Memory B cell (primary cell): ENCODE results near the gene STK33.

Experiments
- ATAC-seq: fragments of 150-1000 bp; cut with Tn5 transposase; 2 replicates; pipeline ENCODE4 v1.10.0; 2021; ENCODE audit warnings: low read depth, mild to moderate bottlenecking, moderate library complexity
- DNase-seq, 2 donors: peaks; one replicate each; pipeline ENCODE4 v3.0.0; 2022; ENCODE audit warnings: low spot score in 2 of 2
- H3K27ac Mint-ChIP-seq: one replicate; pipeline ENCODE4 v1.8.0; 2022; ENCODE audit warnings: mild to moderate bottlenecking, moderate library complexity, mixed read lengths
- H3K27me3 Mint-ChIP-seq: one replicate; pipeline ENCODE4 v1.8.0; 2022; ENCODE audit warnings: mixed read lengths
- H3K36me3 Mint-ChIP-seq: one replicate; pipeline ENCODE4 v1.8.0; 2022; ENCODE audit warnings: mild to moderate bottlenecking, mixed read lengths
- H3K4me1 Mint-ChIP-seq: one replicate; pipeline ENCODE4 v1.8.0; 2022; ENCODE audit warnings: mixed read lengths
- H3K4me3 Mint-ChIP-seq: one replicate; pipeline ENCODE4 v1.8.0; 2022; ENCODE audit warnings: mild to moderate bottlenecking, moderate library complexity, mixed read lengths
- H3K9me3 Mint-ChIP-seq: one replicate; pipeline ENCODE4 v1.8.0; 2022; ENCODE audit warnings: mixed read lengths

Gene STK33

DNA sequence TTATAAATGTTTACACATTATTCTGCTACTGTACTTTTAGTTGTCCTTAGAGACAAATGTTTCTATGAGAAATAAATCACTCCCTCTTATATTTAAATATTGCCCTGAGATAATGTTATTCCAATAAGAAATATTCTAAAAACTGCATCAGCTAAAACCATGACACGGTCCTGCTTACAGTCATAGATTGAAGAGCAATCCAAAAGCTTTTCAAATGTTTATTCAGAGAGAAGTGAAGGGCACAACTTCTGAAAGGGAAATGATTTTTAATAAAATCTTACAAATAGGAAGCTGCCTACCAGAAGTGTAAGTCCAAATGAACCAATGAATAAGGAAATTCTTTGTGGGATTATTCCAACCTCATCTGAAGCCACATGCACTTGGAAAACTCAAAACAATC is 49.2 kb downstream of the STK33 start:
- ATAC-seq (no peak), DNase-seq (no peak)
- Mint-ChIP-seq H3K4me3 (no peak overlapping the region), H3K27ac (no peak overlapping the region), H3K36me3 (peaks cover 4% of the 10 kb centered on the region), H3K9me3 (peaks cover 3% of the 10 kb centered on the region), H3K4me1 (no peaks in the 10 kb centered on the region), H3K27me3 (no peaks in the 10 kb centered on the region)

DNA sequence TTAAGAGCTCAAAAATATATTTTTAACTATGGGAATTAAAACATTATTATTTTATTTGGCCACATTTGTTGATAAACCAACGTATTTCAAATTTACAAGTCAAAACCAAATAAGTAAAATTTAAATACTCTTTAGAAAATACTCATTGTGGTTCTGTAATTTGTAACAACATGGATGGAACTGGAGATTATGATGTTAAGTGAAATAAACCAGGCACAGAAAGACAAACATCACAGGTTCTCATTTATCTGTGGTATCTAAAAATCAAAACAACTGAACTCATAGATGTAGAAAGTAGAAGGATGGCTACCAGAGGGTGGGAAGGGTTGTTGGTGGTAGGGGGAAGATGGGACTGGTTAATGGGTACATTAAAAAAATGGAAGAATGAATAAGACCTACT is 50.8 kb downstream of the STK33 start:
- H3K27me3 Mint-ChIP-seq, result no peaks in the 10 kb centered on the region
- no peak overlapping the region for H3K27ac Mint-ChIP-seq
- no peak overlapping the region for H3K4me3 Mint-ChIP-seq
- ATAC-seq, result no peak
- H3K36me3 Mint-ChIP-seq, result peaks cover 4% of the 10 kb centered on the region
- H3K4me1 Mint-ChIP-seq, result no peaks in the 10 kb centered on the region
- peaks cover 3% of the 10 kb centered on the region for H3K9me3 Mint-ChIP-seq
- DNase-seq, result no peak

DNA sequence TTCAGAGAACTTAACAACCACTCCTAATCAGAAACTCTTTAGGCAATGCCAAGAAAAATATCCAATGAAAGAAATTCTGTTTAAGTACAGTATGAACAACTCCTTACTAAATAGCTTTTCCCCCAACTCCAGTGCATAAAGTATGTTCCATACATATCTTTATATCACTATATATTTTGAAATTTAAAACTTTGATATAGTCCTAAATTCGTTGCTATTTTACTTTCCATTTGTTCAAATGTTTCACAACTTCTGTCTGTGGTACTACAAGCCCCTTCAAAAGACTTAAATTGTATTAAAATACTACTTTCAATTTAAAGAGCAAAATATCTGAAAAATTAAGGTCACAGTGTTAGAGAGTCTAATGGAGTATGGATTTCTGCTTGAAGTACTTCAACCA is 52.6 kb downstream of the STK33 start:
- Mint-ChIP-seq H3K4me1 (no peaks in the 10 kb centered on the region), H3K4me3 (no peak overlapping the region), H3K9me3 (no peaks in the 10 kb centered on the region), H3K27me3 (no peaks in the 10 kb centered on the region), H3K36me3 (no peaks in the 10 kb centered on the region), H3K27ac (no peak overlapping the region)
- no peak for ATAC-seq
- DNase-seq, result no peak

DNA sequence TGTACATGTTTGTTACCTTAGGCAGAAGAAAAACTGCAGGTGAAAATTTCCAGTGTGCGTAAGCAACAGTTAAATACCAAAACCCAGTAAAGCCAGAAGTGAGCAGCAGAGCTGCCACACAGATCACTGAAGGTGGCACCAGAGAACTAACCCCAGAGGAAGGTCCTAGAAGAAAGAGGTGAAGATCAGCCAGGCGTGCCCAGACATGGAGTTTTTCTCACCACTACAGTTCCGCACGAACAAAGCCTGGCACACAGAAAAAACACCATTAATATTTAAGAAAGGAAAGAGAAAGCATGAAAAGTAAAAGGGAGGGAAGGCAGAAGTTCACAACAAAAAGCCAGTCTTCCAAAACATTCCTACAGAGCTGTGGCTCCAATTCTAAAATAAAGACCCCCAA is 60.7 kb downstream of the STK33 start:
- H3K36me3 Mint-ChIP-seq, result peaks cover 2% of the 10 kb centered on the region
- H3K4me3 Mint-ChIP-seq, result peak overlapping the region; percentile 50
- H3K27ac Mint-ChIP-seq, result peak overlapping the region; percentile 42
- ATAC-seq (peak; percentile 90), DNase-seq (peak; percentile 17 to 39)
- H3K9me3 Mint-ChIP-seq, result no peaks in the 10 kb centered on the region
- peaks cover 36% of the 10 kb centered on the region for H3K4me1 Mint-ChIP-seq
- no peaks in the 10 kb centered on the region for H3K27me3 Mint-ChIP-seq

GRCh38 chr11:8532475-8532874 is 61.6 kb downstream of the STK33 start:
- peak overlapping the region; percentile 73 for H3K4me3 Mint-ChIP-seq
- no peaks in the 10 kb centered on the region for H3K9me3 Mint-ChIP-seq
- ATAC-seq, result peak; percentile 59
- DNase-seq, result no peak
- H3K4me1 Mint-ChIP-seq, result peaks cover 36% of the 10 kb centered on the region
- no peaks in the 10 kb centered on the region for H3K27me3 Mint-ChIP-seq
- H3K36me3 Mint-ChIP-seq, result peaks cover 2% of the 10 kb centered on the region
- H3K27ac Mint-ChIP-seq, result peak overlapping the region; percentile 91

- Mint-ChIP-seq H3K27ac (peak overlapping the region; percentile 91), H3K9me3 (no peaks in the 10 kb centered on the region), H3K27me3 (no peaks in the 10 kb centered on the region), H3K4me3 (peak overlapping the region; percentile 73), H3K4me1 (peaks cover 36% of the 10 kb centered on the region), H3K36me3 (peaks cover 2% of the 10 kb centered on the region)
- DNase-seq (no peak), ATAC-seq (peak; percentile 51)
These were observed 62.0 kb downstream of the STK33 start for GRCh38 chr11:8531982-8532381.

DNA sequence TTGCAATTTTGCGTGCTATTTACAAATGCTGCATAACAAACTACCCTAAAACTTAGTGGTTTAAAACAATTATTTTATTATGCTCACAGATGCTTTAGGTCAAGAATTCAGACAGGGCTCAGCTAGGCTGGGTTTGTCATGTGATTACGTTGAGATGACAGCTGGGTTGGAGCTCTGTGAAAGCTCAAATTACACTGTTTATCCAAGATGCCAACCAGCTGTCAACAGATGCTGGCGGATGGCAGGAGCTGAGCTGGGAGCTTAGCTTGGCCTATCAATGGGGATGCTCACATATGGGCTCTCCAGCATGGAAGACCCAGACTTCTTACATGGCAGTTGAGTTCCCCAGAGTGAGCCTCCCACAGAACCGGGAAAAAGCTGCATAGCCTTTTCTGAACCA is 62.7 kb downstream of the STK33 start:
- H3K27me3 Mint-ChIP-seq, result no peaks in the 10 kb centered on the region
- peaks cover 36% of the 10 kb centered on the region for H3K4me1 Mint-ChIP-seq
- peaks cover 2% of the 10 kb centered on the region for H3K36me3 Mint-ChIP-seq
- DNase-seq (no peak), ATAC-seq (no peak)
- no peak overlapping the region for H3K4me3 Mint-ChIP-seq
- peak overlapping the region; percentile 91 for H3K27ac Mint-ChIP-seq
- H3K9me3 Mint-ChIP-seq, result no peaks in the 10 kb centered on the region

DNA sequence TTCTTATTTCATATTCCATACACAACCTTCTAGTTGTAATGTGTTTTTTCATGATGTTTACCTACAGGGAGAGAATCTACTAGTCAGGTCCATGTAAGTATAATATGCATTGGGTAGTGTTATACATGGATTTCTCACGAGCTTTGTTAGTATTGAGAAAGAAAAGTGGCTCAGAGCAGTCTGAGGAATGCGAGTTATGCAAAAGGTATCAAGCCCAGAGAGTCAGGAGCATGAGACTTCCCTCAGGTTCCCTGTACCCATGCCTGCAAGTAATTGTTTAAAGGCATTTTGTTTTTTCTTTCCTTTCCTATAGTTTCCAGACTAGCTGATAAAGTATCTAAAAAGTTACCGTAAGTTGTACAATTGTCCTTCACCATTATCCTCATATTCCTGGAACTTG is 66.1 kb downstream of the STK33 start:
- Mint-ChIP-seq H3K27me3 (no peaks in the 10 kb centered on the region), H3K36me3 (peaks cover 3% of the 10 kb centered on the region), H3K4me3 (no peak overlapping the region), H3K27ac (no peak overlapping the region), H3K4me1 (peaks cover 24% of the 10 kb centered on the region), H3K9me3 (no peaks in the 10 kb centered on the region)
- no peak for ATAC-seq
- no peak for DNase-seq

GRCh38 chr11:8523396-8523795 is 70.6 kb downstream of the STK33 start:
- H3K4me1 Mint-ChIP-seq, result peaks cover 3% of the 10 kb centered on the region
- peaks cover 7% of the 10 kb centered on the region for H3K36me3 Mint-ChIP-seq
- no peaks in the 10 kb centered on the region for H3K27me3 Mint-ChIP-seq
- ATAC-seq, result no peak
- H3K9me3 Mint-ChIP-seq, result no peaks in the 10 kb centered on the region
- no peak overlapping the region for H3K4me3 Mint-ChIP-seq
- H3K27ac Mint-ChIP-seq, result no peak overlapping the region
- DNase-seq, result no peak

DNA sequence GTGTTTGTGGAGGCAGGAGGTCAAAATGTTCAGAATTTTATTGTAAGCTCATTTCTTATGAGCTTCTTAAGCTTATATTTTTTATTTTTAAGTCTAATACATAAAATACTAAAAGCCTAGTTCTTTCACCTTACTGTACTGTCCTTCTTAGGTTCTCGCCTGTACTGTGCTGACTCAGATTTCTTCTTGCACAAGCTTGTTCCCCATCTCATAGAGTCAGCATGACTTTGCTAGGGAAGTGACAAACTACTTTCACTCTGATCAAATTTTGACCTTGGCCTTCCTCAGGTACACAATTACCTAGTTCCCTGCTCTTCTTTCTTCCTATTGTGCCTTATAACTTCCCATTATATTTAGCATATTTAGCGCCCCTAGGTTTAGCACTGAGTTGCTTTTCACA is 81.5 kb downstream of the STK33 start:
- Mint-ChIP-seq H3K36me3 (peaks cover 7% of the 10 kb centered on the region), H3K4me1 (no peaks in the 10 kb centered on the region), H3K27me3 (peaks cover 3% of the 10 kb centered on the region), H3K4me3 (no peak overlapping the region), H3K9me3 (peaks cover 5% of the 10 kb centered on the region), H3K27ac (no peak overlapping the region)
- no peak for ATAC-seq
- no peak for DNase-seq

DNA sequence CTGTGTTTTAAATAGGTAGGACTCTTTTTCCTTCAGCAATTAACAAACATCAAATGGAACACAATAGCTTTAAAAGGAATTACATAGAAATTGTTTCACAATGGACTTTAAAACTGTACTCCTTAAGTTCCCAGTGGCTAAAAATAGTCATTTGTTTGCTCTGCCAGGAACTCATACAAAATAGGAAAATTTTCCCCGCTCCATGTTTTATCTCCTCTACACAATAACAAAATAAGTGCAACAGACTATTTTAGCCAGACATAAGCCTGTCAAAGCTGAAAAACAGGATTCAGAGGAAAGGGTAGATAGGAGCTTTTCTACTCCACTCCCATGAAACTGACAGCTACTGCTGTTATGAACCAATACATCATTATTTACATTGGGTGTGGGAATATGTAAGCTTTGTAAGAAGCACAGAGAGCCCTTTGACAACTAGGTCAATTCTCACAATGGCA is 90.1 kb downstream of the STK33 start:
- Mint-ChIP-seq H3K4me3 (no peak overlapping the region), H3K36me3 (peaks cover 4% of the 10 kb centered on the region), H3K4me1 (peaks cover 3% of the 10 kb centered on the region), H3K27ac (no peak overlapping the region), H3K27me3 (no peaks in the 10 kb centered on the region), H3K9me3 (peaks cover 6% of the 10 kb centered on the region)
- ATAC-seq (no peak), DNase-seq (no peak)

GRCh38 chr11:8501836-8502235 is 92.2 kb downstream of the STK33 start:
- Mint-ChIP-seq H3K27ac (no peak overlapping the region), H3K27me3 (no peaks in the 10 kb centered on the region), H3K9me3 (peaks cover 9% of the 10 kb centered on the region), H3K4me3 (no peak overlapping the region), H3K4me1 (peaks cover 3% of the 10 kb centered on the region), H3K36me3 (peaks cover 7% of the 10 kb centered on the region)
- no peak for DNase-seq
- ATAC-seq, result no peak

DNA sequence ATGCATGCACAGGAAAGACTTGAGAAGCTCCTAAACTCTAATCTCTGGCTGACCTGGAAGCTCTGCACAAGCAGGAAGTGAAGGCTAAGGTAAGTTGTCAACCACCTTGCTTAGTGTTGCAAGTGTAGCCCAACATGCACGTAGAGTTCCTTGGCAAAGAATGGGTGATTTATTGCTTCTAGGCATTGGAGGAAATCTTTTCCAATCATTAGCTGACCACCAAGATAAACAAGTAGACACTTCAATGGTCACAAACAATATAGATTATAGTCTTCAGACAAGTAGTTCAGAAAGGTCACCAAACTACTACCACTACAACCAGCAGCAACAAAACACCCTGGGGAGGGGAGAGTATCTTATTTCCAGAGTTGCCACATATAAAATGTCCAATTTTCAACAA is 105.6 kb downstream of the STK33 start:
- no peak for ATAC-seq

DNA sequence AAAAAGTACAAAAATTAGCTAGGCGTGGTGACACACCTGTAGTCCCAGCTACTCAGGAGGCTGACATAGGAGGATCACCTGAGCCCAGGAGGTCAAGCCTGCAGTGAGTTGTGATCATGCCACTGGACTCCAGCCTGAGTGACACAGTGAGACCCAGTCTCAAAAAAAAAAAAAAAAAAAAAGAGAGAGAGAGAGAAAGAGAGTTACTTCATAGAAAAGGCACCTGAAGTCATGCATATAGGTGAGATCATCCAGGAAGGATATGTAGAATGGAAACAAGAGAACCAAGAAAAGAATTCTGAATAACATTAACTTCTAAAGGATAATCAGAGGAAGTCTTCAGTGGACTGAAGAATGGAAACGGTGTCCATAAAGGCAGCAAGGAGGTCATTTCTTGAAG is 106.8 kb downstream of the STK33 start:
- no peak overlapping the region for H3K27ac Mint-ChIP-seq
- ATAC-seq, result no peak

More for the DNA sequence above, 105.6 kb downstream of the STK33 start:
- H3K4me3 Mint-ChIP-seq, result no peak overlapping the region
- H3K4me1 Mint-ChIP-seq, result peaks cover 2% of the 10 kb centered on the region
- DNase-seq, result no peak
- no peak overlapping the region for H3K27ac Mint-ChIP-seq
- H3K27me3 Mint-ChIP-seq, result no peaks in the 10 kb centered on the region
- H3K9me3 Mint-ChIP-seq, result peaks cover 8% of the 10 kb centered on the region
- H3K36me3 Mint-ChIP-seq, result peaks cover 15% of the 10 kb centered on the region

GRCh38 chr11:8484251-8484650 is 109.8 kb downstream of the STK33 start:
- no peak overlapping the region for H3K4me3 Mint-ChIP-seq
- DNase-seq (no peak), ATAC-seq (no peak)
- H3K36me3 Mint-ChIP-seq, result peaks cover 4% of the 10 kb centered on the region
- H3K4me1 Mint-ChIP-seq, result no peaks in the 10 kb centered on the region
- no peaks in the 10 kb centered on the region for H3K27me3 Mint-ChIP-seq
- peaks cover 4% of the 10 kb centered on the region for H3K9me3 Mint-ChIP-seq
- H3K27ac Mint-ChIP-seq, result no peak overlapping the region

More for the DNA sequence above, 106.8 kb downstream of the STK33 start:
- no peak for DNase-seq
- no peaks in the 10 kb centered on the region for H3K27me3 Mint-ChIP-seq
- H3K9me3 Mint-ChIP-seq, result peaks cover 8% of the 10 kb centered on the region
- peaks cover 2% of the 10 kb centered on the region for H3K4me1 Mint-ChIP-seq
- no peak overlapping the region for H3K4me3 Mint-ChIP-seq
- peaks cover 10% of the 10 kb centered on the region for H3K36me3 Mint-ChIP-seq
